Brain microvascular endothelial cell (primary cell): ENCODE data around the gene FDPS.

ENCODE experiments used
- DNase-seq: peaks from one replicate; pipeline ENCODE4 v3.0.0-alpha.2; 2020
- H3K27ac ChIP-seq: fragments of 250-450 bp; sonication (Bioruptor Pico); 2 replicates; pipeline ENCODE4 v1.5.1; 2020; ENCODE audit warnings: mild to moderate bottlenecking, moderate library complexity
- H3K27me3 ChIP-seq: fragments of 250-450 bp; sonication (Bioruptor Pico); replicated peaks from 2 replicates; pipeline ENCODE4 v1.5.1; 2020; ENCODE audit warnings: mild to moderate bottlenecking
- H3K36me3 ChIP-seq: fragments of 250-450 bp; sonication (Bioruptor Pico); replicated peaks from 2 replicates; pipeline ENCODE4 v1.5.1; 2020; ENCODE audit warnings: mild to moderate bottlenecking
- H3K4me3 ChIP-seq: 2 replicates; pipeline ENCODE4 v1.5.1; 2011; ENCODE audit warnings: low read depth, mild to moderate bottlenecking, control low read depth, low read length, moderate library complexity
- in situ Hi-C: cut with HindIII; loops from 2 replicates; pipeline ENCODE4 v1.10.0; 2017; ENCODE audit warnings: low sequenced_read_pairs, low pct_ligation_motif_present
- TF ChIP-seq, protein P1 (sequence below): IDR thresholded peaks from 2 replicates; pipeline ENCODE4 v1.5.1; 2011; ENCODE audit warnings: low read depth, mild to moderate bottlenecking, moderate library complexity, low read length, control low read depth, inconsistent platforms; ENCODE audit errors: missing control alignments

Gene FDPS

DNA sequence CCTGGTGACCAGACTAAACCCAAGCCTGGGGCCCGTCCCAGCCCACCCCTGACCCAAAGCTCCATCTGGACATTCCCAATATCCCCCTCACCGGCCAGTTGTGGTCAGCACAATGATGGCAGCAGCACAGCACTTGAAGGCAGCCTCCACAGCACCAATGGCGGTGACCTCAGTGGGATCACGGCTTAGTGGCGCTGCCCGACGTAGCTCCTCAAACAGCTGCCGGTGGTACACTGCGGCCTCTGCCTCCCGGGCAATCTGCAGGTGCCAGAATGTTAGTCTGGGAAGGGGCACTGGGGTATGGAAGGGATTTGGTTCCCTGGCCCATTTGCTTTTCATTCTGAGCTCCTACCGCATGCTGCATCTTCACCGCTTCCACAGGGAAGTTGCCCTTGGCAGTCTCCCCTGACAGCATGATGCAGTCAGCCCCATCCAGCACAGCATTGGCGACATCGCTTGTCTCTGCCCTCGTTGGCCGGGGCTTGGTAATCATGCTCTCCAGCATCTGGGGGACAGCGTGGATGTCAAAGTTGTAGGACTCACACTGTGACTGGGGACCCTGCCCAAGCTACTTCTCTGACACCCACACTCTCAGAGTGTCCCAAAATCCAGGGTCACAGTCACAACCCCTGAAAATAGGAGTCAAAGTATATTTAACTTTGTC, 15.4 kb upstream of the FDPS start:
- Histone ChIP-seq H3K4me3 (no peak overlapping the region), H3K27me3 (peaks cover 31% of the 10 kb centered on the region), H3K27ac (no peak overlapping the region), H3K36me3 (no peaks in the 10 kb centered on the region)
- in situ Hi-C loops, result no loop called here
- TF ChIP-seq, protein P1, sequence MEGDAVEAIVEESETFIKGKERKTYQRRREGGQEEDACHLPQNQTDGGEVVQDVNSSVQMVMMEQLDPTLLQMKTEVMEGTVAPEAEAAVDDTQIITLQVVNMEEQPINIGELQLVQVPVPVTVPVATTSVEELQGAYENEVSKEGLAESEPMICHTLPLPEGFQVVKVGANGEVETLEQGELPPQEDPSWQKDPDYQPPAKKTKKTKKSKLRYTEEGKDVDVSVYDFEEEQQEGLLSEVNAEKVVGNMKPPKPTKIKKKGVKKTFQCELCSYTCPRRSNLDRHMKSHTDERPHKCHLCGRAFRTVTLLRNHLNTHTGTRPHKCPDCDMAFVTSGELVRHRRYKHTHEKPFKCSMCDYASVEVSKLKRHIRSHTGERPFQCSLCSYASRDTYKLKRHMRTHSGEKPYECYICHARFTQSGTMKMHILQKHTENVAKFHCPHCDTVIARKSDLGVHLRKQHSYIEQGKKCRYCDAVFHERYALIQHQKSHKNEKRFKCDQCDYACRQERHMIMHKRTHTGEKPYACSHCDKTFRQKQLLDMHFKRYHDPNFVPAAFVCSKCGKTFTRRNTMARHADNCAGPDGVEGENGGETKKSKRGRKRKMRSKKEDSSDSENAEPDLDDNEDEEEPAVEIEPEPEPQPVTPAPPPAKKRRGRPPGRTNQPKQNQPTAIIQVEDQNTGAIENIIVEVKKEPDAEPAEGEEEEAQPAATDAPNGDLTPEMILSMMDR, result no peak
- no peak for DNase-seq

DNA sequence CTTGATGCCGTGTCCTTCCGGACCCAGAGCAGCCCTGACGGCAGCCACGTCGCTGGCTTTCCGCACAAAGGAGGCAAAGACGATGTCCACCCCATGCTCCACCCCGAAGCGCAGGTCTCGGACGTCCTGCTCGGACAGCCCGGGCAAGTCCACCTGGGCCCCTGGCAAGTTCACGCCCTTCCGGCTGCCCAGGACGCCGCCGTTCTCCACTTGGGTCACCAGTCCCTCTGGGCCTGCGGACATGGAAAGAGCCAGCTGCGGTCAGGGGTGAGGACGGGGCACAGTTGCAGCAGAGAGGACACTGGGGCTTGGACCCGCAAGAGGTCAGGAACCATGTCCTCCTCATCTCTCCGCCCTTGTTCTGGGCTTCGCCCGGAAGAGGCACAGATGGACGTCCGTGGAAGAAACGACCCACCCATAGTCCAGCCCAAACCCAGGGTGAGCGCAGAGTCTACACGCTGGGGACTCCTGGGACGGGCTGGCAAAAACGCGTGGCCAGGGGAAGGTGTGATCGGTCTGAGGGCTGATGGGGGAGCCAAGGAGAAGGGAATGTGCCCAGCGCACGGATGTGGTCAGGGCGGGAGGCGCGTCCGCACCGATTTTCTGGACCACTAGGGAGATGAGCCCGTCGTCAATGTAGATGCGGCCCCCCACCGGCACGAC, 14.0 kb upstream of the FDPS start:
- no peak overlapping the region for H3K4me3 ChIP-seq
- in situ Hi-C loops, result no loop called here

DNA sequence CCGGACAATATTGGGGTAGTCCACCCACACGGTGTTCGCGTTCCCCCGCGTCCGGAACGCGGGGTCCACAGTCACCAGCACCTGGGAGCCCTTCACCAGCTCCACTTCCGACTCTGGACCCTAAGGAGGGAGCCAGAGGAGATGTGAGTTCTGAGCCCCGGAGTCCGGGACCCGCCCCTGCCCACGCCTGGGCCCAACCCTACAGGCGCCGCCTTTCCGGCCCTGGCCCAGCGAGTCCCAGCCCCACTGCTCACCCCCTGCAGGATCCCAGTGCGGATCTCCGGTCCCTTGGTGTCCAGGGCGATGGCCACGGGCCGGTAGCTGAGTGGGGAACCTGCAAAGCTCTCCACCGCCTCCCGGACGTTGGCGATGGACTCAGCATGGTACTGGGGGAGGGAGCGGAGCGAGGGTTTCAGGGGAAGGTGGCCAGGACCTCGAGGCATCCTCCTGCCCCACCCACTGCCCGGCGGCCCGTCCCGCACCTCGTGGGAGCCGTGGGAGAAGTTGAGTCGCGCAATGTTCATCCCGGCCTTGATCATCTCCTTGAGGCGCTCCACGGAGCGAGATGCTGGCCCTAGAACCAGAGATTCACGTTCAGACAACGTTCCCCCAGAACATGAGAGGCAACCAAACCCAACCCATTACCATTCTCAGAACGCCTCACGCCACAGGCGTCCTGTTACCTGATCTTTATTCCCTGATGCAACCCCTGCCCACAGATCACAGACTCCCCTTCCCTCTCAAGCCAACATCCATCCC, 13.3 kb upstream of the FDPS start:
- in situ Hi-C loops, result no loop called here
- TF ChIP-seq, protein P1, result no peak

More for the DNA sequence above, 14.0 kb upstream of the FDPS start:
- no peaks in the 10 kb centered on the region for H3K36me3 ChIP-seq
- no peak overlapping the region for H3K27ac ChIP-seq
- H3K27me3 ChIP-seq, result peaks cover 31% of the 10 kb centered on the region
- no peak for DNase-seq
- TF ChIP-seq, protein P1, result no peak

DNA sequence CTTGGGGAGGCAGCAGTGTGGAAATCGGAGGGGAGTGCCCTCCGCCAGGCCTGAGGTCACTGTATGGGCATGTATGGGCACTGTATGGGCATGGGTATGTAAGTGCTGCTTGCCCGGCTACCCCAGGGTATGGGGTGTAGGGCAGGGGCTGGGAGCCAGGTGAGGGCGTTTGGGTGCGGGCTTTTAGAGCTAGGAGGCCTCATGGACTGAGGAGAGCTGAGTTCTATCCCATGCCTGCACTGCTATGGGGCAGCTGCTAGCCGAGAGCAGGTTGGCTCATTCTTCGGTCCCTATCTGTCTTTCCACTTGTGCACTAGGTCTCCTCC, 12.8 kb upstream of the FDPS start:
- TF ChIP-seq, protein P1, result no peak

More for the DNA sequence above, 13.3 kb upstream of the FDPS start:
- no peak overlapping the region for H3K27ac ChIP-seq
- H3K4me3 ChIP-seq, result no peak overlapping the region
- no peak for DNase-seq
- peaks cover 31% of the 10 kb centered on the region for H3K27me3 ChIP-seq
- H3K36me3 ChIP-seq, result no peaks in the 10 kb centered on the region

DNA sequence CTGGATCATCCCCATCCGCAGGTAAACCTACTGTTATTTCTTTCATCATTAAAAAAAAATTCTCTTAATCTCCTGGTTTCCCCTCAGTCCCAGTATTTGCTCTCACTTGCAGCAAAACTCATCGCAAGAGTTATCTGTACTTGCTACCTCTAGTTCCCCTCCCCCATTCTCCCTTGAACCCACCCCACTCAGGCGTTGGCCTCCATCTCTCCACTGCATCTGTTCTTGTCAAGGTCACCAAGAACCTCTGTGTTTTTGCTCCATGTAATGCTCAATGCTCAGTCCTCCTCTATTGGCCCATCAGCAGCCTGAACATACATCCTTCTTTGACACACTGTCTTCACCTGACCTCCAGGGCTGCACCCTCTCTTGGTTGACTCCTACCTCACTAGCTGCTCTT, 12.0 kb upstream of the FDPS start:
- no peak for DNase-seq
- peaks cover 31% of the 10 kb centered on the region for H3K27me3 ChIP-seq

More for the DNA sequence above, 12.8 kb upstream of the FDPS start:
- in situ Hi-C loops, result no loop called here
- H3K27ac ChIP-seq, result no peak overlapping the region
- DNase-seq, result no peak
- peaks cover 31% of the 10 kb centered on the region for H3K27me3 ChIP-seq
- no peak overlapping the region for H3K4me3 ChIP-seq
- no peaks in the 10 kb centered on the region for H3K36me3 ChIP-seq

More for the DNA sequence above, 12.0 kb upstream of the FDPS start:
- Histone ChIP-seq H3K36me3 (no peaks in the 10 kb centered on the region), H3K4me3 (no peak overlapping the region), H3K27ac (no peak overlapping the region)
- TF ChIP-seq, protein P1, result no peak
- in situ Hi-C loops, result no loop called here
